Measurements from ENCODE around the gene IL24. TPM values are rescaled to one million over a fixed set of nuclear protein-coding genes. Genes with fewer than 3 reads are reported as not detected.

IL24 gene
- polyA plus RNA-seq, 3 donors = 0.16 TPM; not detected in 2

DNA sequence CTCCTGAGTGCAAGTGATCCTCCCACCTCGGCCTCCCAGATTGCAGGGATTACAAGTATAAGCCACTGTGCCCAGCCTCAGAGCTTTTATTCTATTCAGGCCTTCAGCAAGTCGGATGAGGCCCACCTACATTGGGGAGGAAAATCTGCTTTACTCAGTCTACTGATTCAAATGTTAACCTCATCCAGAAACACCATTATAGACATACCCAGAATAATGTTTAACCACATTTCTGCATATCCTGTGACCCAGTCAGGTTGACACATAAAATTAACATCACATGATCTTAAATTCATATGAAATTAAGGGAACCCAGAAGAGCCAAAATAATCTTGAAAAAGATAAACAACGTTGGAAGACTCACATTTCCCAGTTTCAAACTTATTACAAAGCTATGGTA lies 16.9 kb upstream of the IL24 start:
- TF ChIP-seq, protein P1, sequence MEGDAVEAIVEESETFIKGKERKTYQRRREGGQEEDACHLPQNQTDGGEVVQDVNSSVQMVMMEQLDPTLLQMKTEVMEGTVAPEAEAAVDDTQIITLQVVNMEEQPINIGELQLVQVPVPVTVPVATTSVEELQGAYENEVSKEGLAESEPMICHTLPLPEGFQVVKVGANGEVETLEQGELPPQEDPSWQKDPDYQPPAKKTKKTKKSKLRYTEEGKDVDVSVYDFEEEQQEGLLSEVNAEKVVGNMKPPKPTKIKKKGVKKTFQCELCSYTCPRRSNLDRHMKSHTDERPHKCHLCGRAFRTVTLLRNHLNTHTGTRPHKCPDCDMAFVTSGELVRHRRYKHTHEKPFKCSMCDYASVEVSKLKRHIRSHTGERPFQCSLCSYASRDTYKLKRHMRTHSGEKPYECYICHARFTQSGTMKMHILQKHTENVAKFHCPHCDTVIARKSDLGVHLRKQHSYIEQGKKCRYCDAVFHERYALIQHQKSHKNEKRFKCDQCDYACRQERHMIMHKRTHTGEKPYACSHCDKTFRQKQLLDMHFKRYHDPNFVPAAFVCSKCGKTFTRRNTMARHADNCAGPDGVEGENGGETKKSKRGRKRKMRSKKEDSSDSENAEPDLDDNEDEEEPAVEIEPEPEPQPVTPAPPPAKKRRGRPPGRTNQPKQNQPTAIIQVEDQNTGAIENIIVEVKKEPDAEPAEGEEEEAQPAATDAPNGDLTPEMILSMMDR (IDR thresholded peaks at IDR 0.05) = no peak
- H3K9ac ChIP-seq (ENCODE audit: insufficient read depth, low read length, poor library complexity, severe bottlenecking) = no peak overlapping the region

DNA sequence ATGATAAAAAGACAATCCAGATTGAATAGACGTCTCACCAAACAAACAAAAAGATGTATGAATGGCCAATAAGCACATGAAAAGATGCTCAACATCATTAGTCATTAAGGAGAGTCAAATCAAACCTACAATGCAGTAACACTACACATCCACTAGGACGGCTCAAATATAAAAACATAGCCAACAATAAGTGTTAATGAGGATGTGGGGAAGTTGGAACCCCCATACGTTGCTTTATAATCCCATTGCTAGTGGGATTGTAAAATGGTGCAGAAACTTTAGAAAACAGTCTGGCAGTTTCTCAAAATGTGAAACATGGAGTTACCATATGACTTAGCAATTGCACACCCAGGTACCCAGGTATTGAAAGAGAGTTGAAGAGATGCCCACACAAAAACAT lies 14.7 kb upstream of the IL24 start:
- no peak for DNase-seq
- Mint-ChIP-seq H3K27ac (no peak overlapping the region), H3K4me1 (no peaks in the 10 kb centered on the region), H3K27me3 (ENCODE audit: low read depth in 3 of 3) (peaks cover 2 to 7% (median 5%) of the 10 kb centered on the region in 3 donors), H3K4me3 (no peak overlapping the region), H3K9me3 (peaks cover 10 to 34% (median 16%) of the 10 kb centered on the region in 7 donors), H3K36me3 (no peaks in the 10 kb centered on the region)
- intact Hi-C loops (cut with micrococcal nuclease) = no loop called here
- no peak overlapping the region for H3K9ac ChIP-seq (ENCODE audit: insufficient read depth, low read length, poor library complexity, severe bottlenecking)
- no peak overlapping the region for H3K27ac ChIP-seq (ENCODE audit: low read depth in 1 of 2, low read length in 2 of 2)
- no peak overlapping the region for H3K4me3 ChIP-seq (replicated peaks in 1 of 3; ENCODE audit: low read depth in 2 of 3, low read length in 3 of 3)
- H3K36me3 ChIP-seq (replicated peaks in 1 of 2; ENCODE audit: control insufficient read depth in 1 of 2, insufficient read depth in 2 of 2, low read length in 2 of 2) = no peaks in the 10 kb centered on the region
- no CpG with 5 or more reads among the region's 3 CpGs for WGBS (ENCODE audit: insufficient coverage)
- peaks cover 8 to 12% of the 10 kb centered on the region in 2 donors for H3K9me3 ChIP-seq (replicated peaks in 1 of 2; ENCODE audit: control insufficient read depth in 1 of 2, insufficient read depth in 1 of 2, low read length in 2 of 2)
- no peak overlapping the region for H3K4me2 ChIP-seq (replicated peaks; ENCODE audit: extremely low read depth, low read length, poor library complexity, severe bottlenecking)
- no peaks in the 10 kb centered on the region for H3K4me1 ChIP-seq (ENCODE audit: control insufficient read depth in 1 of 2, insufficient read depth in 2 of 2, low read length in 2 of 2)
- TF ChIP-seq, protein P1 (IDR thresholded peaks at IDR 0.05) = peak; percentile 52
- no peak overlapping the region for H2AFZ ChIP-seq (ENCODE audit: insufficient read depth, low read depth, low read length, poor library complexity, severe bottlenecking)
- H4K20me1 ChIP-seq (ENCODE audit: insufficient read depth, low read length) = no peaks in the 10 kb centered on the region
- no peaks in the 10 kb centered on the region for H3K79me2 ChIP-seq (ENCODE audit: insufficient read depth, low read length)
- H3K27me3 ChIP-seq (ENCODE audit: control insufficient read depth in 2 of 2, insufficient read depth in 2 of 2, low read length in 2 of 2) = peaks cover 0 to 2% of the 10 kb centered on the region in 2 donors

More for the DNA sequence above, 16.9 kb upstream of the IL24 start:
- Mint-ChIP-seq H3K27ac (no peak overlapping the region), H3K4me3 (no peak overlapping the region), H3K9me3 (peaks cover 13 to 42% (median 29%) of the 10 kb centered on the region in 7 donors), H3K27me3 (ENCODE audit: low read depth in 3 of 3) (peaks cover 2 to 5% (median 4%) of the 10 kb centered on the region in 3 donors), H3K4me1 (no peaks in the 10 kb centered on the region), H3K36me3 (no peaks in the 10 kb centered on the region)
- H4K20me1 ChIP-seq (ENCODE audit: insufficient read depth, low read length) = no peaks in the 10 kb centered on the region
- intact Hi-C loops (cut with micrococcal nuclease) = no loop called here
- H3K27me3 ChIP-seq (ENCODE audit: control insufficient read depth in 2 of 2, insufficient read depth in 2 of 2, low read length in 2 of 2) = peaks cover 0 to 2% of the 10 kb centered on the region in 2 donors
- no peak overlapping the region for H3K4me2 ChIP-seq (replicated peaks; ENCODE audit: extremely low read depth, low read length, poor library complexity, severe bottlenecking)
- no peaks in the 10 kb centered on the region for H3K79me2 ChIP-seq (ENCODE audit: insufficient read depth, low read length)
- DNase-seq = no peak
- no peak overlapping the region for H3K27ac ChIP-seq (ENCODE audit: low read depth in 1 of 2, low read length in 2 of 2)
- H3K9me3 ChIP-seq (replicated peaks in 1 of 2; ENCODE audit: control insufficient read depth in 1 of 2, insufficient read depth in 1 of 2, low read length in 2 of 2) = peaks cover 12 to 21% of the 10 kb centered on the region in 2 donors
- H3K4me3 ChIP-seq (replicated peaks in 1 of 3; ENCODE audit: low read depth in 2 of 3, low read length in 3 of 3) = no peak overlapping the region
- no peaks in the 10 kb centered on the region for H3K36me3 ChIP-seq (replicated peaks in 1 of 2; ENCODE audit: control insufficient read depth in 1 of 2, insufficient read depth in 2 of 2, low read length in 2 of 2)
- 93% methylated on average over 2 of the region's 3 CpGs for WGBS (ENCODE audit: insufficient coverage)
- H3K4me1 ChIP-seq (ENCODE audit: control insufficient read depth in 1 of 2, insufficient read depth in 2 of 2, low read length in 2 of 2) = no peaks in the 10 kb centered on the region
- H2AFZ ChIP-seq (ENCODE audit: insufficient read depth, low read depth, low read length, poor library complexity, severe bottlenecking) = no peak overlapping the region

All from CD14-positive monocyte (primary cell).